Right cardiac atrium (tissue), 5 donors: ENCODE results near the gene DCN. TPM values are rescaled to one million over a fixed set of nuclear protein-coding genes. Genes with fewer than 3 reads are reported as not detected.

Experiments
- ATAC-seq, 2 donors: fragments of 200-7000 bp; cut with Tn5 transposase; one replicate each; pipeline versions ENCODE4 v1.8.0 to v1.9.1; 2020; ENCODE audit warnings: moderate library complexity in 2 of 2, mild to moderate bottlenecking in 1 of 2
- DNase-seq, 3 donors: peaks; one replicate each; pipeline ENCODE4 v3.0.0-alpha.2; 2020
- H3K27ac ChIP-seq: one replicate; pipeline ENCODE4 v1.5.1; 2013; ENCODE audit warnings: mild to moderate bottlenecking, low read length, control low read depth, moderate library complexity
- H3K27me3 ChIP-seq: one replicate; pipeline ENCODE4 v1.6.1; 2013; ENCODE audit not compliant: control insufficient read depth, insufficient read depth
- H3K4me1 ChIP-seq: one replicate; pipeline ENCODE4 v1.6.1; 2013; ENCODE audit warnings: low read length; ENCODE audit not compliant: control insufficient read depth, insufficient read depth
- H3K4me3 ChIP-seq: one replicate; pipeline ENCODE4 v1.5.1; 2013; ENCODE audit warnings: low read length, control low read depth
- H3K9me3 ChIP-seq: one replicate; pipeline ENCODE4 v1.6.1; 2013; ENCODE audit warnings: low read length; ENCODE audit not compliant: control insufficient read depth
- WGBS: extraction: QIAGEN DNeasy Blood & Tissue Kit; methylation state at CpG from one replicate; pipeline ENCODE4 v1.1.7; 2013; 5-methylcytosine and 5-hydroxymethylcytosine counted together
- intact Hi-C, 4 donors: fragments of 100-400 bp; cut with DNase I; formaldehyde crosslinking; loops; one replicate each; pipeline versions ENCODE4 v1.11.0 to v1.14.0; 2022 to 2023
- polyA plus RNA-seq: library from polyadenylated mRNA; stranded (reverse); fragments of 200-250 nt; gene quantifications from one replicate; pipeline ENCODE4 v1.2.3, GENCODE V29; 2013
- total RNA-seq, 4 donors: library from RNA; stranded (reverse); fragmentation: NEBNext Ultra II Directional; extraction: Animal tissue kit (Norgen Biotek cat#: 25700); gene quantifications; one replicate each; pipeline ENCODE4 v1.2.1, GENCODE V29; 2021
- donor health status: healthy with polysubstance abuse.
- donor health status: DM: no; HTN: yes; CAD: no.
- donor health status: DM: no; HTN: no; CAD: no.
- donor health status: DM: no; HTN: yes; CAD: no; lungs with severe emphysema.
- donor health status: DM: yes; HTN: yes; CAD: no.

DCN gene
- total and polyA plus RNA-seq, 5 donors = 764 to 1,790 (median 1,441) TPM

- Histone ChIP-seq H3K4me3 (no peak overlapping the region), H3K27ac (no peak overlapping the region), H3K4me1 (no peaks in the 10 kb centered on the region), H3K27me3 (no peaks in the 10 kb centered on the region), H3K9me3 (no peaks in the 10 kb centered on the region)
- DNase-seq (no peak), ATAC-seq (no peak)
- WGBS = 96% methylated on average over 6 of the region's 6 CpGs
- intact Hi-C loops = no loop called here
These were observed 69.0 kb downstream of the DCN start for GRCh38 chr12:91113621-91114020.

- Histone ChIP-seq H3K4me1 (no peaks in the 10 kb centered on the region), H3K9me3 (no peaks in the 10 kb centered on the region), H3K27me3 (no peaks in the 10 kb centered on the region), H3K4me3 (peak within 1 kb of the TSS; percentile 52), H3K27ac (no peak within 1 kb of the TSS)
- 29% methylated on average over 7 of the region's 7 CpGs for WGBS
- peak; percentile 37 to 86 (median 66) for DNase-seq
- intact Hi-C loops = no loop called here
- ATAC-seq = peak; percentile 63 to 84
These were observed 71.0 kb downstream of the DCN start, which contains the start of gene LUM for GRCh38 chr12:91111366-91112325. Gene LUM (minus strand): TSS chr12:91111494. CDS start chr12:91108979, 2,515 bp downstream.

GRCh38 chr12:91110311-91110924 is 72.2 kb downstream of the DCN start:
- Histone ChIP-seq H3K27me3 (no peaks in the 10 kb centered on the region), H3K4me3 (peak overlapping the region; percentile 52), H3K27ac (no peak overlapping the region), H3K4me1 (no peaks in the 10 kb centered on the region), H3K9me3 (no peaks in the 10 kb centered on the region)
- DNase-seq (no peak), ATAC-seq (no peak)
- 46% methylated on average over 5 of the region's 5 CpGs for WGBS
- intact Hi-C loops = no loop called here

- Histone ChIP-seq H3K27ac (no peak overlapping the region), H3K27me3 (no peaks in the 10 kb centered on the region), H3K4me1 (no peaks in the 10 kb centered on the region), H3K4me3 (peak overlapping the region; percentile 52), H3K9me3 (no peaks in the 10 kb centered on the region)
- ATAC-seq (no peak), DNase-seq (no peak)
- WGBS = 64% methylated on average over 2 of the region's 2 CpGs
- intact Hi-C loops = loop anchor here in 3 of 4 donors (5.0 to 10.0 kb wide), 3 partner anchors 125 to 135 kb away; no protein-coding TSS in a partner anchor
These were observed 72.9 kb downstream of the DCN start for GRCh38 chr12:91109581-91110310.

GRCh38 chr12:91109148-91109564 is 73.5 kb downstream of the DCN start:
- peak; percentile 73 to 95 (median 88) for DNase-seq
- Histone ChIP-seq H3K4me1 (no peaks in the 10 kb centered on the region), H3K27me3 (no peaks in the 10 kb centered on the region), H3K27ac (no peak overlapping the region), H3K9me3 (no peaks in the 10 kb centered on the region), H3K4me3 (peak overlapping the region; percentile 52)
- WGBS = 20% methylated on average over 7 of the region's 7 CpGs
- ATAC-seq = peak; percentile 80 to 81
- intact Hi-C loops = loop anchor here in 3 of 4 donors (5.0 to 10.0 kb wide), 3 partner anchors 124 to 134 kb away; no protein-coding TSS in a partner anchor

GRCh38 chr12:91108196-91108755 is 74.3 kb downstream of the DCN start:
- DNase-seq (no peak), ATAC-seq (no peak)
- H3K4me3 ChIP-seq = peak overlapping the region; percentile 52
- no peaks in the 10 kb centered on the region for H3K27me3 ChIP-seq
- H3K4me1 ChIP-seq = no peaks in the 10 kb centered on the region
- peak overlapping the region; percentile 52 for H3K27ac ChIP-seq
- H3K9me3 ChIP-seq = no peaks in the 10 kb centered on the region
- 71% methylated on average over 5 of the region's 5 CpGs for WGBS
- intact Hi-C loops = loop anchor here in 3 of 4 donors (5.0 to 10.0 kb wide), 3 partner anchors 123 to 133 kb away; no protein-coding TSS in a partner anchor

GRCh38 chr12:91106283-91106682 is 76.3 kb downstream of the DCN start:
- Histone ChIP-seq H3K4me3 (no peak overlapping the region), H3K27me3 (no peaks in the 10 kb centered on the region), H3K4me1 (no peaks in the 10 kb centered on the region), H3K27ac (no peak overlapping the region), H3K9me3 (no peaks in the 10 kb centered on the region)
- no peak for DNase-seq
- ATAC-seq = no peak
- intact Hi-C loops = loop anchor here in 3 of 4 donors (5.0 to 10.0 kb wide), 3 partner anchors 121 to 131 kb away; no protein-coding TSS in a partner anchor

GRCh38 chr12:91105807-91106206 is 76.8 kb downstream of the DCN start:
- Histone ChIP-seq H3K4me1 (no peaks in the 10 kb centered on the region), H3K27ac (no peak overlapping the region), H3K9me3 (no peaks in the 10 kb centered on the region), H3K4me3 (no peak overlapping the region), H3K27me3 (no peaks in the 10 kb centered on the region)
- intact Hi-C loops = loop anchor here in 3 of 4 donors (5.0 to 10.0 kb wide), 3 partner anchors 121 to 131 kb away; no protein-coding TSS in a partner anchor
- 61% methylated on average over 5 of the region's 5 CpGs for WGBS
- ATAC-seq (no peak), DNase-seq (no peak)

- no peaks in the 10 kb centered on the region for H3K27me3 ChIP-seq
- H3K27ac ChIP-seq = no peak overlapping the region
- ATAC-seq (no peak), DNase-seq (no peak)
- 38% methylated on average over 1 of the region's 1 CpG for WGBS
- H3K4me3 ChIP-seq = no peak overlapping the region
- intact Hi-C loops = loop anchor here in 3 of 4 donors (5.0 to 10.0 kb wide), 3 partner anchors 120 to 130 kb away; no protein-coding TSS in a partner anchor
- H3K4me1 ChIP-seq = no peaks in the 10 kb centered on the region
- H3K9me3 ChIP-seq = no peaks in the 10 kb centered on the region
These were observed 77.7 kb downstream of the DCN start for GRCh38 chr12:91104812-91105466.

- intact Hi-C loops = loop anchor here in 2 of 4 donors (10.0 kb wide), 2 partner anchors 119 to 129 kb away; no protein-coding TSS in a partner anchor
- WGBS = 57% methylated on average over 1 of the region's 1 CpG
- Histone ChIP-seq H3K4me1 (no peaks in the 10 kb centered on the region), H3K27me3 (no peaks in the 10 kb centered on the region), H3K4me3 (no peak overlapping the region), H3K27ac (no peak overlapping the region), H3K9me3 (no peaks in the 10 kb centered on the region)
- DNase-seq (no peak), ATAC-seq (no peak)
These were observed 79.0 kb downstream of the DCN start for GRCh38 chr12:91103624-91104023.
